Endodermal cell (in vitro differentiated cells): ENCODE results near the gene EPC2. TPM values are rescaled to one million over a fixed set of nuclear protein-coding genes. Genes with fewer than 3 reads are reported as not detected.

Source experiments
- DNase-seq: peaks from one replicate; pipeline ENCODE4 v3.0.0-alpha.2; 2017
- H3K27ac ChIP-seq: 2 replicates; pipeline ENCODE4 v1.5.1; 2013; ENCODE audit warnings: mild to moderate bottlenecking, low read depth, low read length, moderate library complexity
- H3K27me3 ChIP-seq: 2 replicates; pipeline ENCODE4 v1.6.1; 2013; ENCODE audit warnings: mild to moderate bottlenecking, low read length, moderate library complexity; ENCODE audit not compliant: insufficient read depth, control insufficient read depth, poor library complexity, severe bottlenecking
- H3K36me3 ChIP-seq: 2 replicates; pipeline ENCODE4 v1.7.0; 2013; ENCODE audit warnings: mild to moderate bottlenecking, low read length, moderate library complexity; ENCODE audit not compliant: control insufficient read depth, insufficient read depth
- H3K4me1 ChIP-seq: one replicate; pipeline ENCODE4 v1.7.0; 2013; ENCODE audit warnings: low read length; ENCODE audit not compliant: control insufficient read depth, insufficient read depth
- H3K4me3 ChIP-seq: 2 replicates; pipeline ENCODE4 v1.5.1; 2013; ENCODE audit warnings: mild to moderate bottlenecking, low read length, moderate library complexity
- H3K9ac ChIP-seq: 2 replicates; pipeline ENCODE4 v1.6.1; 2013; ENCODE audit warnings: mild to moderate bottlenecking, low read length, moderate library complexity; ENCODE audit not compliant: poor library complexity, severe bottlenecking; ENCODE audit errors: extremely low read depth
- H3K9me3 ChIP-seq: 2 replicates; pipeline ENCODE4 v1.6.1; 2013; ENCODE audit warnings: mild to moderate bottlenecking, low read length, moderate library complexity; ENCODE audit not compliant: control insufficient read depth
- H3K27ac Mint-ChIP-seq: 2 replicates; pipeline ENCODE4 v1.8.0; 2020; ENCODE audit warnings: mixed read lengths
- H3K27me3 Mint-ChIP-seq: 2 replicates; pipeline ENCODE4 v1.8.0; 2021; ENCODE audit warnings: mild to moderate bottlenecking, mixed read lengths; ENCODE audit not compliant: insufficient read depth
- H3K36me3 Mint-ChIP-seq: 2 replicates; pipeline ENCODE4 v1.8.0; 2020; ENCODE audit warnings: low read depth, mixed read lengths
- H3K4me1 Mint-ChIP-seq: 2 replicates; pipeline ENCODE4 v1.8.0; 2020; ENCODE audit warnings: mixed read lengths
- H3K4me3 Mint-ChIP-seq: 2 replicates; pipeline ENCODE4 v1.8.0; 2020; ENCODE audit warnings: mild to moderate bottlenecking, moderate library complexity, mixed read lengths
- H3K9me3 Mint-ChIP-seq: 2 replicates; pipeline ENCODE4 v1.8.0; 2020; ENCODE audit warnings: mild to moderate bottlenecking, mixed read lengths
- WGBS, 2 experiments: methylation state at CpG; one replicate each; pipeline versions ENCODE4 v1.1.5 to v1.1.7; 2013; ENCODE audit warnings: missing lambda C conversion rate in 2 of 2, mixed read lengths in 1 of 2; ENCODE audit not compliant: insufficient coverage in 1 of 2, insufficient read length in 1 of 2; 5-methylcytosine and 5-hydroxymethylcytosine counted together
- total RNA-seq, 2 donors: library from RNA; stranded (reverse); fragmentation: NEBNext Ultra II Directional in 1 of 2; extraction: Animal tissue kit (Norgen Biotek cat#: 25700) in 1 of 2; gene quantifications; 2 replicates in 1 of 2; 3 replicates in 1 of 2; pipeline ENCODE4 v1.2.1, GENCODE V29; 2021
- TF ChIP-seq, protein P1 (sequence below): fragments of 200-600 bp; sonication (generic); conservative IDR thresholded peaks from 2 replicates; pipeline ENCODE4 v1.5.0; 2021; ENCODE audit warnings: antibody characterized with exemption, mild to moderate bottlenecking

The EPC2 gene
- total RNA-seq, 2 donors from 2014 or later, result 23.0 to 32.0 TPM

DNA sequence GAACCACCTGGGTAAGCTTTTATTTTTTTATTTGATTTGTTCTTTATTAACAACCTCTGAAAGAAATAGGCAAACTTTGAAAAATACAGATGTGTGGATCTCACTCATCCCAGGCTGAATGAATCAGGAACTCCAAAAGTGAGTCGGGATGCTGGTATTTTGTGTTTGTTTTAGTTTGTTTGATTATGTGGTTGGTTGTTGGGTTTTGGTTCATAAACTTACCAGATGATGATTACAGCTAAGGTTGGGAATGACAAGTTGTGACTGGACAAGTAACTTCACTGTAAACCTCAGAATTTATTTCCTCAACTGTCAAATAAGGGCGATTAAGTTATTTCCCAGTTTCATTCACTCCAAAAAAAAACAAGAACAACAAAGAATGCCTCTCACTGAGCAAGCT is 150.0 kb downstream of the EPC2 start:
- WGBS, 2 experiments, result 75 to 93% methylated on average over 1 to 2 of the region's 2 CpGs
- Mint-ChIP-seq H3K9me3 (no peaks in the 10 kb centered on the region), H3K27ac (no peak overlapping the region), H3K4me1 (peaks cover 23% of the 10 kb centered on the region), H3K27me3 (no peaks in the 10 kb centered on the region), H3K4me3 (no peak overlapping the region), H3K36me3 (peaks cover 2% of the 10 kb centered on the region)
- DNase-seq, result no peak
- Histone ChIP-seq H3K27me3 (no peaks in the 10 kb centered on the region), H3K9me3 (no peaks in the 10 kb centered on the region), H3K4me3 (no peak overlapping the region), H3K4me1 (peaks cover 7% of the 10 kb centered on the region), H3K9ac (no peak overlapping the region), H3K27ac (no peak overlapping the region), H3K36me3 (peaks cover 3% of the 10 kb centered on the region)
- TF ChIP-seq, protein P1, sequence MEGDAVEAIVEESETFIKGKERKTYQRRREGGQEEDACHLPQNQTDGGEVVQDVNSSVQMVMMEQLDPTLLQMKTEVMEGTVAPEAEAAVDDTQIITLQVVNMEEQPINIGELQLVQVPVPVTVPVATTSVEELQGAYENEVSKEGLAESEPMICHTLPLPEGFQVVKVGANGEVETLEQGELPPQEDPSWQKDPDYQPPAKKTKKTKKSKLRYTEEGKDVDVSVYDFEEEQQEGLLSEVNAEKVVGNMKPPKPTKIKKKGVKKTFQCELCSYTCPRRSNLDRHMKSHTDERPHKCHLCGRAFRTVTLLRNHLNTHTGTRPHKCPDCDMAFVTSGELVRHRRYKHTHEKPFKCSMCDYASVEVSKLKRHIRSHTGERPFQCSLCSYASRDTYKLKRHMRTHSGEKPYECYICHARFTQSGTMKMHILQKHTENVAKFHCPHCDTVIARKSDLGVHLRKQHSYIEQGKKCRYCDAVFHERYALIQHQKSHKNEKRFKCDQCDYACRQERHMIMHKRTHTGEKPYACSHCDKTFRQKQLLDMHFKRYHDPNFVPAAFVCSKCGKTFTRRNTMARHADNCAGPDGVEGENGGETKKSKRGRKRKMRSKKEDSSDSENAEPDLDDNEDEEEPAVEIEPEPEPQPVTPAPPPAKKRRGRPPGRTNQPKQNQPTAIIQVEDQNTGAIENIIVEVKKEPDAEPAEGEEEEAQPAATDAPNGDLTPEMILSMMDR, result no peak

DNA sequence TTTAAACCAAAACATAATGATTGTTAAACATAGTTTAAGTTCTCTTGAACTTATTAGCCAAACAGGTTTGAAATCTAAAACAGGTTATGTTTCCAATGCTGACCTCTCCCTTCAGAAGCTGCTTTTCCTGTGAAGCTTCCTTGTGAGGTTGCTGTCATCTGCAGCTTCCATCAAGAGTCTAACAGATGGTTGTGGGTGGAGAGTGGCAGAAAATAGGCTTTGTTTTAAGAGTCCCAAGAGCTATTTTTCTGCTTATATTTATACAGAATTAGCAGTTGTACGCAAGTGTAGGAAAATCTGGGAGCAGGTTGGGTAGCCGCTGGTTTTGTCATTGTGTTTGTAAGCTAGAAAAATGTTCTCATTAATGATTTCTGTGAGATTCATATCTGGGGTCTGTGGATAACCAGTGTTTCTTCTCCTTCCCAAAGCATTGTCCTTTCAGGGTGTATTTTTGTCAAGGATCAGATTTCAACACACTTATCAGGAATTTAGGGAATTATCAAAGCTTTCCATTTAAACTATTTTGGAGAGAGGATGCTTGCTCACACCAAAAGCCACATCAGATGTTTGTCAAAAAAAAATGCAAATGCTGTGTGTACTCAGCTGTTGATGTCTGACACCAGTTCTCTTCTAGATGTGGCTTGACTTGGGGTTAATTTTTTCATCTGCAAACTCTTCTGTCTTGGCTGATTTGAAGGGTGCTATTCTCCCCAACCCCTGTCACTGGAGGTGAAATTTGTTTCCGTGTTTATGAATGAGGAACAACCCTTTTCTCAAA is 152.4 kb downstream of the EPC2 start:
- no peaks in the 10 kb centered on the region for H3K9me3 Mint-ChIP-seq
- H3K4me3 Mint-ChIP-seq, result no peak overlapping the region
- no peaks in the 10 kb centered on the region for H3K27me3 Mint-ChIP-seq
- no peak overlapping the region for H3K4me3 ChIP-seq
- H3K9ac ChIP-seq, result no peak overlapping the region
- H3K27me3 ChIP-seq, result no peaks in the 10 kb centered on the region
- no peaks in the 10 kb centered on the region for H3K36me3 Mint-ChIP-seq
- peaks cover 7% of the 10 kb centered on the region for H3K4me1 ChIP-seq
- H3K9me3 ChIP-seq, result no peaks in the 10 kb centered on the region
- no peak overlapping the region for H3K27ac Mint-ChIP-seq
- DNase-seq, result no peak
- TF ChIP-seq, protein P1, result no peak
- H3K4me1 Mint-ChIP-seq, result peaks cover 16% of the 10 kb centered on the region
- WGBS, 2 experiments, result 79% methylated on average over 3 of the region's 3 CpGs; no CpG with 5 or more reads in 1 of the 2 experiments
- no peaks in the 10 kb centered on the region for H3K36me3 ChIP-seq
- no peak overlapping the region for H3K27ac ChIP-seq

DNA sequence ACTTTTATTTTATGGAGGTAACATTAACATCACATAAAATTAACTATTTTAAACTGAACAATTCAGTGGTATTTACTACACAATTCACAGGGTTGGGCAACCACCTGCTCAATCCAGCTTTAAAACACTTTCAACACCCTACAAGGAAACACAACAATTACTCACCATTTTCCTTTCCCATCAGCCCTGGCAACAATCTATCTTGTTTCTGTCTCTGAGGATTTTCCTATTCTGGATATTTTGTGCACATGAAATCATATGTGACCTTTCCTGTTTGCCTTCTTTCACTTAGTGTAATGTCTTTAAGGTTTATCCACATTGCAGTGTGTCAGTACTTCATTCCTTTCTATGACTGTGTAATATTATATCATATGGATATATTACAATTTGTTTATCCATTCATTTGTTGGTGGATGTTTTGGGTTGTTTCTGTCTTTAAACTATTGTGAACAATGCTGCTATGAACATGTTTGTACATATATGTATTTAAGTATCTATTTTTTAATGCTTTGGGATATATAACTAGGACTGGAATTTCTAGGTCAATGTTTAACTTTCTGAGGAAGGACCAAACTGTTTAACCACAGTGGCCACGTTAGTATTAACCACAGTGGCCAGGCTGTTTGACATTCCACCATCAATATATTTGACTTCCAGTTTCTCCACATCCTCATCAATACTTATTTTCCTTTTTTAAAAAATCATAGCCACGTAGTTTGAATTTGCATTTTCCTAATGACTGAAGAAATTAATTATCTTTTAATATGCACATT is 158.1 kb downstream of the EPC2 start:
- H3K36me3 ChIP-seq, result no peaks in the 10 kb centered on the region
- Mint-ChIP-seq H3K9me3 (peaks cover 8% of the 10 kb centered on the region), H3K27me3 (no peaks in the 10 kb centered on the region), H3K36me3 (no peaks in the 10 kb centered on the region), H3K4me3 (no peak overlapping the region), H3K4me1 (no peaks in the 10 kb centered on the region), H3K27ac (no peak overlapping the region)
- H3K9ac ChIP-seq, result no peak overlapping the region
- no peaks in the 10 kb centered on the region for H3K9me3 ChIP-seq
- DNase-seq, result no peak
- 93 to 100% methylated on average over 1 to 2 of the region's 2 CpGs for WGBS, 2 experiments
- no peaks in the 10 kb centered on the region for H3K4me1 ChIP-seq
- H3K27me3 ChIP-seq, result no peaks in the 10 kb centered on the region
- H3K27ac ChIP-seq, result no peak overlapping the region
- H3K4me3 ChIP-seq, result no peak overlapping the region
- TF ChIP-seq, protein P1, result no peak
